GM19468 (cell line): Measurements from ENCODE around the gene SPG11.
"Not testable (repeated sequence)": the region's sequence is repeated elsewhere in the genome, so short reads cannot be mapped to it uniquely, and the experiment has no call there.

Source experiments
- ATAC-seq: cut with Tn5 transposase; IDR thresholded peaks from one replicate; pipeline ENCODE4 v1.9.1; 2021; ENCODE audit warnings: mild to moderate bottlenecking, moderate library complexity, moderate number of reproducible peaks; ENCODE audit not compliant: unreplicated experiment; ENCODE audit errors: extremely low read depth

The SPG11 gene

GRCh38 chr15:44532275-44532674 is 131.2 kb downstream of the SPG11 start:
- not testable (repeated sequence) for ATAC-seq

- no peak for ATAC-seq
Measured at GRCh38 chr15:44530653-44531052, 132.8 kb downstream of the SPG11 start.

- no peak for ATAC-seq
Measured at GRCh38 chr15:44529864-44530604, 133.4 kb downstream of the SPG11 start.

GRCh38 chr15:44527241-44527640 is 136.2 kb downstream of the SPG11 start:
- ATAC-seq: no peak

- ATAC-seq: no peak
Measured at GRCh38 chr15:44525018-44525417, 138.4 kb downstream of the SPG11 start.

- no peak for ATAC-seq
Measured at GRCh38 chr15:44519537-44519936, 143.9 kb downstream of the SPG11 start.

- ATAC-seq: no peak
Measured at GRCh38 chr15:44516436-44516835, 147.0 kb downstream of the SPG11 start.
